HG03457 (cell line): Measurements from ENCODE around the gene FKRP.

Experiments
- ATAC-seq: cut with Tn5 transposase; IDR thresholded peaks from one replicate; pipeline ENCODE4 v1.9.1; 2021; ENCODE audit warnings: moderate number of reproducible peaks; ENCODE audit not compliant: unreplicated experiment

FKRP gene

GRCh38 chr19:46731007-46731501, 14.8 kb upstream of the FKRP start:
- no peak for ATAC-seq

- ATAC-seq = no peak
These were observed 14.3 kb upstream of the FKRP start for GRCh38 chr19:46731584-46731983.

GRCh38 chr19:46732172-46732938, 13.5 kb upstream of the FKRP start:
- ATAC-seq = no peak

- ATAC-seq = no peak
These were observed 12.7 kb upstream of the FKRP start for GRCh38 chr19:46732966-46733689.

- no peak for ATAC-seq
These were observed 12.1 kb upstream of the FKRP start for GRCh38 chr19:46733690-46734292.

- ATAC-seq = no peak
These were observed 9.1 kb upstream of the FKRP start for GRCh38 chr19:46736531-46737297.

- ATAC-seq = no peak
These were observed 8.6 kb upstream of the FKRP start for GRCh38 chr19:46737298-46737654.

GRCh38 chr19:46737761-46738171, 8.1 kb upstream of the FKRP start:
- no peak for ATAC-seq

- no peak for ATAC-seq
These were observed 6.5 kb upstream of the FKRP start for GRCh38 chr19:46739290-46739771.

GRCh38 chr19:46741447-46741846, 4.4 kb upstream of the FKRP start:
- ATAC-seq = no peak

GRCh38 chr19:46742926-46743480, 2.9 kb upstream of the FKRP start:
- no peak for ATAC-seq

- ATAC-seq = no peak
These were observed 1.7 kb upstream of the FKRP start for GRCh38 chr19:46744005-46744691.

GRCh38 chr19:46745030-46745429, 827 bp upstream of the FKRP start:
- no peak for ATAC-seq

- ATAC-seq = no peak
These were observed 612 bp downstream of the FKRP start, which contains the start of gene STRN4 for GRCh38 chr19:46746281-46747057. STRN4 (minus strand) TSS chr19:46746450; CDS start chr19:46746430, 20 bp downstream.

- no peak for ATAC-seq
These were observed 2.7 kb downstream of the FKRP start for GRCh38 chr19:46748325-46749109.

GRCh38 chr19:46753420-46754155, 7.7 kb downstream of the FKRP start:
- ATAC-seq = no peak

GRCh38 chr19:46755077-46755852, 9.4 kb downstream of the FKRP start:
- ATAC-seq = no peak
